ENCODE data around the gene PHACTR3. TPM values are rescaled to one million over a fixed set of nuclear protein-coding genes. Genes with fewer than 3 reads are reported as not detected.
A peak's percentile ranks its signal among the peaks of the same experiment; 100 is the strongest.
"Not testable (repeated sequence)": the region's sequence is repeated elsewhere in the genome, so short reads cannot be mapped to it uniquely, and the experiment has no call there.

The PHACTR3 gene
- polyA plus RNA-seq, 1 experiment, result not detected

GRCh38 chr20:59839400-59839799 lies 235.1 kb downstream of the PHACTR3 start:
- DNase-seq (ENCODE audit: low read depth, low spot score), result no peak
- Histone ChIP-seq H3K27me3 (ENCODE audit: control insufficient read depth, insufficient read depth, low read length) (peaks cover 2% of the 10 kb centered on the region), H3K4me3 (ENCODE audit: low read depth, low read length) (no peak overlapping the region), H3K9me3 (ENCODE audit: control insufficient read depth, insufficient read depth, low read length) (no peaks in the 10 kb centered on the region), H3K27ac (ENCODE audit: low read depth, low read length) (no peak overlapping the region)
- CTCF ChIA-PET, result interaction anchor here (0.7 to 3.4 kb wide), 3 partner anchors 10 to 56 kb away, joined by 3 to 22 read pairs (median 10); no protein-coding TSS in a partner anchor
- TF ChIP-seq CTCF (IDR thresholded peaks at IDR 0.05; ENCODE audit: low read depth, low read length), result no peak
- POLR2A ChIA-PET, result no interaction called here

- no peak overlapping the region for H3K27ac ChIP-seq (ENCODE audit: low read depth, low read length)
- H3K27me3 ChIP-seq (ENCODE audit: control insufficient read depth, insufficient read depth, low read length), result no peaks in the 10 kb centered on the region
- H3K9me3 ChIP-seq (ENCODE audit: control insufficient read depth, insufficient read depth, low read length), result no peaks in the 10 kb centered on the region
- ChIA-PET POLR2A (no interaction called here), CTCF (no interaction called here)
- no peak for DNase-seq (ENCODE audit: low read depth, low spot score)
- TF ChIP-seq CTCF (IDR thresholded peaks at IDR 0.05; ENCODE audit: low read depth, low read length), result no peak
- H3K4me3 ChIP-seq (ENCODE audit: low read depth, low read length), result no peak overlapping the region
Measured at GRCh38 chr20:59845472-59845871, 241.1 kb downstream of the PHACTR3 start.

GRCh38 chr20:59848182-59848581 lies 243.8 kb downstream of the PHACTR3 start:
- Histone ChIP-seq H3K4me3 (ENCODE audit: low read depth, low read length) (no peak overlapping the region), H3K27me3 (ENCODE audit: control insufficient read depth, insufficient read depth, low read length) (no peaks in the 10 kb centered on the region), H3K27ac (ENCODE audit: low read depth, low read length) (no peak overlapping the region), H3K9me3 (ENCODE audit: control insufficient read depth, insufficient read depth, low read length) (no peaks in the 10 kb centered on the region)
- no peak for TF ChIP-seq CTCF (IDR thresholded peaks at IDR 0.05; ENCODE audit: low read depth, low read length)
- POLR2A ChIA-PET, result no interaction called here
- CTCF ChIA-PET, result interaction anchor here (1.2 to 2.4 kb wide), 2 partner anchors 11 to 277 kb away, joined by 3 to 10 read pairs; no protein-coding TSS in a partner anchor
- DNase-seq (ENCODE audit: low read depth, low spot score), result no peak

- CTCF ChIA-PET, result interaction anchor here (0.6 to 2.4 kb wide), 18 partner anchors 9 to 279 kb away, joined by 3 to 22 read pairs (median 4); no protein-coding TSS in a partner anchor
- Histone ChIP-seq H3K4me3 (ENCODE audit: low read depth, low read length) (no peak overlapping the region), H3K27ac (ENCODE audit: low read depth, low read length) (no peak overlapping the region), H3K27me3 (ENCODE audit: control insufficient read depth, insufficient read depth, low read length) (no peaks in the 10 kb centered on the region), H3K9me3 (ENCODE audit: control insufficient read depth, insufficient read depth, low read length) (no peaks in the 10 kb centered on the region)
- peak; percentile 63 for TF ChIP-seq CTCF (IDR thresholded peaks at IDR 0.05; ENCODE audit: low read depth, low read length)
- POLR2A ChIA-PET, result interaction anchor here (0.7 kb wide), 1 partner anchor 88 kb away, joined by 3 read pairs; no protein-coding TSS in a partner anchor
- DNase-seq (ENCODE audit: low read depth, low spot score), result no peak
Measured at GRCh38 chr20:59850018-59850641, 245.8 kb downstream of the PHACTR3 start.

- DNase-seq (ENCODE audit: low read depth, low spot score); CTCF ChIA-PET; H3K4me3 ChIP-seq (ENCODE audit: low read depth, low read length); H3K27ac ChIP-seq (ENCODE audit: low read depth, low read length); H3K27me3 ChIP-seq (ENCODE audit: control insufficient read depth, insufficient read depth, low read length); POLR2A ChIA-PET; H3K9me3 ChIP-seq (ENCODE audit: control insufficient read depth, insufficient read depth, low read length): not testable (repeated sequence)
Measured at GRCh38 chr20:59856526-59856925, 252.2 kb downstream of the PHACTR3 start.

- H3K4me3 ChIP-seq (ENCODE audit: low read depth, low read length); CTCF ChIA-PET; H3K27ac ChIP-seq (ENCODE audit: low read depth, low read length); H3K9me3 ChIP-seq (ENCODE audit: control insufficient read depth, insufficient read depth, low read length); H3K27me3 ChIP-seq (ENCODE audit: control insufficient read depth, insufficient read depth, low read length); POLR2A ChIA-PET; DNase-seq (ENCODE audit: low read depth, low spot score): not testable (repeated sequence)
Measured at GRCh38 chr20:59856941-59857340, 252.6 kb downstream of the PHACTR3 start.

Data from AG04450 (cell line).